PC-3 (cell line): ENCODE measurements around the gene DNAJC10.

Experiments used
- EZH2 ChIP-seq: fragments of 300-600 bp; sonication (generic); IDR thresholded peaks from one replicate; pipeline ENCODE4 v1.6.1; 2017; ENCODE audit warnings: antibody characterized with exemption, mild to moderate bottlenecking, low read length; ENCODE audit not compliant: unreplicated experiment
- TF ChIP-seq, protein P1 (sequence below): fragments of 300-600 bp; sonication (generic); conservative IDR thresholded peaks from 2 replicates; pipeline ENCODE4 v1.5.1; 2017; ENCODE audit warnings: antibody characterized with exemption, low read depth, mild to moderate bottlenecking, low read length

DNA sequence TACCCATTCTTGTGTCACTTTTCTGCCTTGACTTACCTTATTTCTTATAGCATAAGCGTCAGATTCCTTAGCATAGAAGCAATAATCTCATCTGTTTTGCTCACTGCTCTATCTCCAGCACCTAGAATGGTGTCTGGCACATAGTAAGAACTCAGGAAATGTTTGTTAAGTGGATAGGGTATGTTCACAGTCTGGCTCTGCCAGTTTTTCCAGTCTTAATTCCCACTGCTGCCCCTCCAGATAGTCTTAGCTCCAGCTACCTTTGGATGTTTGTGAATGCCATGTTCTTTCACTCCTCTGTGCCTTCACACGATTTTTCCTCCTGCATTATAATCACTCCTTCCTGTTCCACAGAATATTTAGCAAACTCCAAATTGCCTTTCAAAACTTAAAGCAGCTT is 29.0 kb downstream of the DNAJC10 start:
- TF ChIP-seq, protein P1, sequence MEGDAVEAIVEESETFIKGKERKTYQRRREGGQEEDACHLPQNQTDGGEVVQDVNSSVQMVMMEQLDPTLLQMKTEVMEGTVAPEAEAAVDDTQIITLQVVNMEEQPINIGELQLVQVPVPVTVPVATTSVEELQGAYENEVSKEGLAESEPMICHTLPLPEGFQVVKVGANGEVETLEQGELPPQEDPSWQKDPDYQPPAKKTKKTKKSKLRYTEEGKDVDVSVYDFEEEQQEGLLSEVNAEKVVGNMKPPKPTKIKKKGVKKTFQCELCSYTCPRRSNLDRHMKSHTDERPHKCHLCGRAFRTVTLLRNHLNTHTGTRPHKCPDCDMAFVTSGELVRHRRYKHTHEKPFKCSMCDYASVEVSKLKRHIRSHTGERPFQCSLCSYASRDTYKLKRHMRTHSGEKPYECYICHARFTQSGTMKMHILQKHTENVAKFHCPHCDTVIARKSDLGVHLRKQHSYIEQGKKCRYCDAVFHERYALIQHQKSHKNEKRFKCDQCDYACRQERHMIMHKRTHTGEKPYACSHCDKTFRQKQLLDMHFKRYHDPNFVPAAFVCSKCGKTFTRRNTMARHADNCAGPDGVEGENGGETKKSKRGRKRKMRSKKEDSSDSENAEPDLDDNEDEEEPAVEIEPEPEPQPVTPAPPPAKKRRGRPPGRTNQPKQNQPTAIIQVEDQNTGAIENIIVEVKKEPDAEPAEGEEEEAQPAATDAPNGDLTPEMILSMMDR: no peak
- TF ChIP-seq EZH2: no peak
